A673 (cell line): ENCODE data around the gene ADPRH. TPM values are rescaled to one million over a fixed set of nuclear protein-coding genes. Genes with fewer than 3 reads are reported as not detected.

Experiments used
- BruUV-seq: library from RNA; stranded (reverse); fragments of 400-500 nt; replicated peaks from 2 replicates; lab custom pipeline; 2021; lab: Mats Ljungman, UMichigan
- CTCF ChIA-PET: fragments of 300-600 bp; sonication (Branson Sonifier 250); formaldehyde crosslinking; loops from one replicate; lab custom pipeline; 2022; ENCODE audit warnings: antibody characterized with exemption; lab: Charles Lee
- POLR2A ChIA-PET: fragments of 300-600 bp; sonication (Branson Sonifier 250); formaldehyde crosslinking; loops from one replicate; lab custom pipeline; 2022; ENCODE audit warnings: antibody characterized with exemption; ENCODE audit not compliant: low non-redundant PET; lab: Charles Lee
- DNase-seq: peaks from one replicate; pipeline ENCODE4 v3.0.0-alpha.2; 2015; ENCODE audit warnings: low spot score
- H3K27ac ChIP-seq: fragments of 200-600 bp; sonication (generic); 2 replicates; pipeline ENCODE4 v1.5.1; 2016; ENCODE audit warnings: mixed run types, low read depth, mild to moderate bottlenecking, mixed read lengths, antibody characterized with exemption, low read length; ENCODE audit not compliant: poor library complexity, severe bottlenecking
- H3K27me3 ChIP-seq: fragments of 200-600 bp; sonication (generic); replicated peaks from 2 replicates; pipeline ENCODE4 v1.6.1; 2017; ENCODE audit warnings: mixed run types, low read depth, mild to moderate bottlenecking, mixed read lengths, antibody characterized with exemption, low read length; ENCODE audit not compliant: insufficient read depth, poor library complexity
- H3K36me3 ChIP-seq: fragments of 200-600 bp; sonication (generic); 2 replicates; pipeline ENCODE4 v1.6.1; 2016; ENCODE audit warnings: mixed run types, mild to moderate bottlenecking, mixed read lengths, antibody characterized with exemption, low read length; ENCODE audit not compliant: insufficient read depth, poor library complexity, severe bottlenecking
- H3K4me1 ChIP-seq: fragments of 200-600 bp; sonication (generic); 2 replicates; pipeline ENCODE4 v1.6.1; 2017; ENCODE audit warnings: mixed run types, mild to moderate bottlenecking, mixed read lengths, antibody characterized with exemption, low read length; ENCODE audit not compliant: insufficient read depth, poor library complexity, severe bottlenecking
- H3K4me3 ChIP-seq: fragments of 200-600 bp; sonication (generic); 2 replicates; pipeline ENCODE4 v1.5.1; 2016; ENCODE audit warnings: low read depth, mixed run types, mild to moderate bottlenecking, mixed read lengths, low read length; ENCODE audit not compliant: poor library complexity, severe bottlenecking
- H3K9me3 ChIP-seq: fragments of 200-600 bp; sonication (generic); 2 replicates; pipeline ENCODE4 v1.6.1; 2016; ENCODE audit warnings: mixed run types, low read depth, mild to moderate bottlenecking, mixed read lengths, antibody characterized with exemption, low read length; ENCODE audit not compliant: poor library complexity, severe bottlenecking
- EZH2 ChIP-seq: fragments of 200-600 bp; sonication (generic); IDR thresholded peaks from 2 replicates; pipeline ENCODE4 v1.6.1; 2017; ENCODE audit warnings: borderline replicate concordance, low read depth, mild to moderate bottlenecking, mixed read lengths, antibody characterized with exemption, low read length; ENCODE audit not compliant: poor library complexity, severe bottlenecking
- intact Hi-C: fragments of 100-400 bp; cut with micrococcal nuclease; formaldehyde crosslinking; loops from one replicate; pipeline ENCODE4 v1.10.0; 2022; ENCODE audit not compliant: unreplicated experiment
- total RNA-seq: library from RNA; stranded (reverse); gene quantifications from 2 replicates; pipeline ENCODE4 v1.2.3, GENCODE V29; 2021

Gene ADPRH
- total RNA-seq, 1 experiment from 2014 or later: 0.37 TPM

GRCh38 chr3:119637679-119638477, 58.6 kb downstream of the ADPRH start:
- intact Hi-C loops: no loop called here
- no peak for TF ChIP-seq EZH2
- no peak overlapping the region for H3K4me3 ChIP-seq
- DNase-seq: peak; percentile 24
- H3K4me1 ChIP-seq: peaks cover 14% of the 10 kb centered on the region
- H3K9me3 ChIP-seq: no peaks in the 10 kb centered on the region
- H3K36me3 ChIP-seq: no peaks in the 10 kb centered on the region
- CTCF ChIA-PET: no interaction called here
- POLR2A ChIA-PET: no interaction called here
- BruUV-seq: no TSS peak
- peak overlapping the region; percentile 58 for H3K27ac ChIP-seq
- H3K27me3 ChIP-seq: no peaks in the 10 kb centered on the region

Other genes with a start within 250 kb of the ADPRH start
- 37.0 and 39.7 TPM in 2 replicates for gene TMEM39A, start 115.9 kb upstream of the ADPRH start, total RNA-seq
- 22.7 and 28.7 TPM in 2 replicates for gene POGLUT1, start 110.5 kb upstream of the ADPRH start, total RNA-seq
- gene TIMMDC1, start 80.9 kb upstream of the ADPRH start, total RNA-seq: 96.7 and 97.8 TPM in 2 replicates
- not detected in 2 replicates for gene CD80, start 19.9 kb upstream of the ADPRH start, total RNA-seq
- gene PLA1A, start 18.4 kb downstream of the ADPRH start, total RNA-seq: not detected in 2 replicates
- gene POPDC2, start 81.1 kb downstream of the ADPRH start, total RNA-seq: 0.72 and 0.99 TPM in 2 replicates
- 42.6 and 49.7 TPM in 2 replicates for gene COX17, start 97.9 kb downstream of the ADPRH start, total RNA-seq
- 0.68 and 0.75 TPM in 2 replicates for gene CFAP91, start 123.5 kb downstream of the ADPRH start, total RNA-seq
- not detected in 2 replicates for gene NR1I2, start 202.6 kb downstream of the ADPRH start, total RNA-seq